ENCODE measurements around the gene ITPR3.

- TF ChIP-seq CTCF (conservative IDR thresholded peaks at IDR 0.05), result no peak
- no peak for TF ChIP-seq ZFX (IDR thresholded peaks at IDR 0.05)
Observed at GRCh38 chr6:33616113-33616512, 5.0 kb upstream of the ITPR3 start.

Data from C4-2B (cell line).